Lower leg skin (tissue), 3 donors: ENCODE data around the gene TALDO1.

ENCODE experiments used
- CTCF ChIP-seq, 3 donors: fragments of 450-650 bp; IDR thresholded peaks; one replicate each; pipeline ENCODE4 v1.5.1; 2016; ENCODE audit warnings: antibody characterized with exemption in 3 of 3, mild to moderate bottlenecking in 3 of 3, moderate library complexity in 2 of 3
- POLR2A ChIP-seq, 2 donors: fragments of 450-650 bp; IDR thresholded peaks; one replicate each; pipeline ENCODE4 v1.6.1; 2016 to 2017; ENCODE audit warnings: antibody characterized with exemption in 2 of 2, mild to moderate bottlenecking in 1 of 2, moderate library complexity in 1 of 2

GRCh38 chr11:719214-720016, 27.8 kb upstream of the TALDO1 start:
- no peak for TF ChIP-seq CTCF (IDR thresholded peaks at IDR 0.05)
- no peak for TF ChIP-seq POLR2A (IDR thresholded peaks at IDR 0.05)
